WTC11 (cell line): ENCODE results near the gene SENP5. TPM values are rescaled to one million over a fixed set of nuclear protein-coding genes. Genes with fewer than 3 reads are reported as not detected.

Source experiments
- ATAC-seq: fragments of 200-7000 bp; cut with Tn5 transposase; 2 replicates; pipeline ENCODE4 v1.10.0; 2021; ENCODE audit warnings: mild to moderate bottlenecking, moderate library complexity
- CTCF ChIA-PET: fragments of 300-600 bp; sonication (Branson Sonifier 250); formaldehyde crosslinking; loops from one replicate; lab custom pipeline; 2021; ENCODE audit warnings: antibody characterized with exemption; lab: Charles Lee
- POLR2A ChIA-PET: fragments of 350-600 bp; sonication (Branson Sonifier 250); formaldehyde crosslinking; loops from one replicate; lab custom pipeline; 2021; ENCODE audit warnings: antibody characterized with exemption; lab: Charles Lee
- DNase-seq: peaks from one replicate; pipeline ENCODE4 v3.0.0; 2021; ENCODE audit warnings: low spot score
- H3K27ac Mint-ChIP-seq: 2 replicates; pipeline ENCODE4 v1.8.0; 2021; ENCODE audit warnings: mixed read lengths
- H3K27me3 Mint-ChIP-seq: 2 replicates; pipeline ENCODE4 v1.8.0; 2021; ENCODE audit warnings: low read depth, mild to moderate bottlenecking, moderate library complexity, mixed read lengths
- H3K36me3 Mint-ChIP-seq: 2 replicates; pipeline ENCODE4 v1.8.0; 2021; ENCODE audit warnings: mixed read lengths
- H3K4me1 Mint-ChIP-seq: 2 replicates; pipeline ENCODE4 v1.8.0; 2022; ENCODE audit warnings: mixed read lengths
- H3K4me3 Mint-ChIP-seq: 2 replicates; pipeline ENCODE4 v1.8.0; 2021; ENCODE audit warnings: mild to moderate bottlenecking, moderate library complexity, mixed read lengths
- H3K9me3 Mint-ChIP-seq: 2 replicates; pipeline ENCODE4 v1.8.0; 2021; ENCODE audit warnings: mixed read lengths
- ATF1 ChIP-seq: sonication (generic); formaldehyde crosslinking; IDR thresholded peaks from 2 replicates; pipeline ENCODE4 v1.8.1; 2023; ENCODE audit warnings: mild to moderate bottlenecking, moderate library complexity, missing genetic modification reagents
- ATF3 ChIP-seq: sonication (generic); formaldehyde crosslinking; conservative IDR thresholded peaks from 2 replicates; pipeline ENCODE4 v1.8.1; 2022; ENCODE audit warnings: mild to moderate bottlenecking, missing genetic modification reagents
- CDX4 ChIP-seq: fragments of 250-450 bp; sonication (Bioruptor Pico); IDR thresholded peaks from 2 replicates; pipeline ENCODE4 v1.9.0; 2021; ENCODE audit warnings: moderate library complexity, mild to moderate bottlenecking, inconsistent platforms, borderline replicate concordance
- CREB1 ChIP-seq: sonication (generic); formaldehyde crosslinking; IDR thresholded peaks from 2 replicates; pipeline ENCODE4 v1.8.0; 2023; ENCODE audit warnings: mild to moderate bottlenecking, missing genetic modification reagents
- ESRRA ChIP-seq: sonication (generic); formaldehyde crosslinking; IDR thresholded peaks from 2 replicates; pipeline ENCODE4 v1.8.1; 2022; ENCODE audit warnings: mild to moderate bottlenecking, missing genetic modification reagents, borderline replicate concordance
- FOXJ3 ChIP-seq: sonication (generic); formaldehyde crosslinking; IDR thresholded peaks from 2 replicates; pipeline ENCODE4 v1.9.0; 2021; ENCODE audit warnings: missing genetic modification reagents, mild to moderate bottlenecking, borderline replicate concordance
- FOXP1 ChIP-seq: sonication (generic); formaldehyde crosslinking; IDR thresholded peaks from 2 replicates; pipeline ENCODE4 v1.8.0; 2022; ENCODE audit warnings: missing genetic modification reagents, mild to moderate bottlenecking, moderate library complexity, borderline replicate concordance
- FOXP4 ChIP-seq: sonication (generic); formaldehyde crosslinking; IDR thresholded peaks from 2 replicates; pipeline ENCODE4 v1.8.0; 2022; ENCODE audit warnings: mild to moderate bottlenecking, missing genetic modification reagents
- HMGA2 ChIP-seq: fragments of 250-450 bp; sonication (Bioruptor Pico); IDR thresholded peaks from 2 replicates; pipeline ENCODE4 v1.4.0; 2021; ENCODE audit warnings: mild to moderate bottlenecking, moderate library complexity
- HMGXB4 ChIP-seq: sonication (generic); formaldehyde crosslinking; IDR thresholded peaks from 2 replicates; pipeline ENCODE4 v1.8.1; 2023; ENCODE audit warnings: mild to moderate bottlenecking, moderate library complexity, missing genetic modification reagents
- NR3C1 ChIP-seq: sonication (generic); formaldehyde crosslinking; conservative IDR thresholded peaks from 2 replicates; pipeline ENCODE4 v1.8.1; 2023; ENCODE audit warnings: low read depth, mild to moderate bottlenecking, missing genetic modification reagents
- OVOL2 ChIP-seq: fragments of 250-450 bp; sonication (Bioruptor Pico); IDR thresholded peaks from 2 replicates; pipeline ENCODE4 v1.9.0; 2021; ENCODE audit warnings: mild to moderate bottlenecking, borderline replicate concordance
- PRRX2 ChIP-seq: fragments of 250-450 bp; sonication (Bioruptor Pico); IDR thresholded peaks from 2 replicates; pipeline ENCODE4 v1.8.0; 2021; ENCODE audit warnings: mild to moderate bottlenecking
- RORB ChIP-seq: fragments of 250-450 bp; sonication (Bioruptor Pico); IDR thresholded peaks from 2 replicates; pipeline ENCODE4 v1.9.0; 2021; ENCODE audit warnings: mild to moderate bottlenecking
- SOX15 ChIP-seq: fragments of 250-450 bp; sonication (Bioruptor Pico); IDR thresholded peaks from 2 replicates; pipeline ENCODE4 v1.9.0; 2021; ENCODE audit warnings: mild to moderate bottlenecking
- SP1 ChIP-seq: sonication (generic); formaldehyde crosslinking; conservative IDR thresholded peaks from 2 replicates; pipeline ENCODE4 v1.8.1; 2022; ENCODE audit warnings: missing genetic modification reagents
- TCF7 ChIP-seq: sonication (generic); formaldehyde crosslinking; IDR thresholded peaks from 2 replicates; pipeline ENCODE4 v1.8.0; 2022; ENCODE audit warnings: mild to moderate bottlenecking, low read depth, missing genetic modification reagents, moderate library complexity
- TEAD4 ChIP-seq: sonication (generic); formaldehyde crosslinking; IDR thresholded peaks from 2 replicates; pipeline ENCODE4 v1.8.0; 2022; ENCODE audit warnings: mild to moderate bottlenecking, missing genetic modification reagents
- TP53 ChIP-seq: sonication (generic); formaldehyde crosslinking; IDR thresholded peaks from 2 replicates; pipeline ENCODE4 v1.8.1; 2023; ENCODE audit warnings: mild to moderate bottlenecking, missing genetic modification reagents
- ZBTB21 ChIP-seq: sonication (generic); formaldehyde crosslinking; IDR thresholded peaks from 2 replicates; pipeline ENCODE4 v1.8.1; 2023; ENCODE audit warnings: mild to moderate bottlenecking, missing genetic modification reagents, borderline replicate concordance
- ZNF121 ChIP-seq: sonication (generic); formaldehyde crosslinking; IDR thresholded peaks from 2 replicates; pipeline ENCODE4 v1.8.0; 2023; ENCODE audit warnings: missing genetic modification reagents
- ZNF396 ChIP-seq: fragments of 250-450 bp; sonication (Bioruptor Pico); IDR thresholded peaks from 2 replicates; pipeline ENCODE4 v1.8.0; 2021; ENCODE audit warnings: mild to moderate bottlenecking, moderate library complexity, borderline replicate concordance
- ZNF416 ChIP-seq: fragments of 250-450 bp; sonication (Bioruptor Pico); IDR thresholded peaks from 2 replicates; pipeline ENCODE4 v1.9.0; 2021; ENCODE audit warnings: mild to moderate bottlenecking, inconsistent platforms
- ZNF423 ChIP-seq: fragments of 250-450 bp; sonication (Bioruptor Pico); IDR thresholded peaks from 2 replicates; pipeline ENCODE4 v2.1.2; 2022; ENCODE audit warnings: mild to moderate bottlenecking, moderate library complexity
- ZSCAN18 ChIP-seq: fragments of 250-450 bp; sonication (Bioruptor Pico); IDR thresholded peaks from 2 replicates; pipeline ENCODE4 v2.1.2; 2022; ENCODE audit warnings: mild to moderate bottlenecking, moderate library complexity
- total RNA-seq: library from RNA; stranded (reverse); gene quantifications from 3 replicates; pipeline ENCODE4 v1.2.3, GENCODE V29; 2021
- TF ChIP-seq, protein P1 (sequence below): sonication (generic); formaldehyde crosslinking; IDR thresholded peaks from 2 replicates; pipeline ENCODE4 v1.8.1; 2022; ENCODE audit warnings: mild to moderate bottlenecking, missing genetic modification reagents, moderate library complexity, borderline replicate concordance
- TF ChIP-seq, protein P2 (sequence below): sonication (generic); formaldehyde crosslinking; IDR thresholded peaks from 2 replicates; pipeline ENCODE4 v1.8.0; 2022; ENCODE audit warnings: mild to moderate bottlenecking, missing genetic modification reagents
- TF ChIP-seq, protein P3 (sequence below): sonication (generic); formaldehyde crosslinking; IDR thresholded peaks from 2 replicates; pipeline ENCODE4 v1.8.0; 2022; ENCODE audit warnings: mild to moderate bottlenecking, missing genetic modification reagents

The SENP5 gene
- total RNA-seq, 1 experiment from 2014 or later = 30.8 TPM

DNA sequence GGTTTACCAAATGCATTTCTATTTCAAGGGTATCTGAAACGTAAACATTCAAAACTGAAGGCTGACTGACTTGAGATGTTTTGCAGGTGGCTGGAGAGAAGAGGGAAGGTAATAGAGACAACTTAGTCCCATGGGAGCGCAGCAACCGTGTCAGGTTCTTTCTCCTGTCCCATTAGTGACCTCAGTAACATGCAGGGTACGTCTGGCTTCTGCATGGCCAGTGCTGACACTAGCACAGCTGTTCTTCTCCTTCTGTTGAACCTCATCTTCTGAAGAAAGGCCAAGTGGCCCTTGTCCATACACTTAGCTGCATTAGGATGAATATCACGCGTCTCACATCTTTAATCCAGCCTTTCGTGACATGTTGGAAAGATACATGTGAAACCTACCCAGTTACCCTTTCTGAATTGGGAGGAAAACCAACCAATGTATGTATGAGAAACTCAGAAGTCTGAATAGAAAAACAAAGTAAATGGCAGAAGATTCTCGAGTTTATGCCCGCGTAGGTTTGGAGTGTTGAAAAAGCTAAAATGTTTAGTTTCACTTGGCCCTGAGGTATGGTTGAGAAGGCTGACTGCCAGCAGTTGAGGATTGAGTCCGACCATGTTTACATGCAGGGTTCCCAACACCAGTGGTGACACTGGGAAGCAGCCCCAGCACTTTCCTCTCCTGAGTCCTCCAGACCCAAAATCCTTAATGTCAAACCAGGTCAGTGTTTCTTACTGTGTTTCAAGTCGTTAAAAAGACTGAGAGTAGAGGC is 64.3 kb downstream of the SENP5 start:
- TF ChIP-seq, protein P1, sequence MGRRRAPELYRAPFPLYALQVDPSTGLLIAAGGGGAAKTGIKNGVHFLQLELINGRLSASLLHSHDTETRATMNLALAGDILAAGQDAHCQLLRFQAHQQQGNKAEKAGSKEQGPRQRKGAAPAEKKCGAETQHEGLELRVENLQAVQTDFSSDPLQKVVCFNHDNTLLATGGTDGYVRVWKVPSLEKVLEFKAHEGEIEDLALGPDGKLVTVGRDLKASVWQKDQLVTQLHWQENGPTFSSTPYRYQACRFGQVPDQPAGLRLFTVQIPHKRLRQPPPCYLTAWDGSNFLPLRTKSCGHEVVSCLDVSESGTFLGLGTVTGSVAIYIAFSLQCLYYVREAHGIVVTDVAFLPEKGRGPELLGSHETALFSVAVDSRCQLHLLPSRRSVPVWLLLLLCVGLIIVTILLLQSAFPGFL = no peak
- TF ChIP-seq, protein P2, sequence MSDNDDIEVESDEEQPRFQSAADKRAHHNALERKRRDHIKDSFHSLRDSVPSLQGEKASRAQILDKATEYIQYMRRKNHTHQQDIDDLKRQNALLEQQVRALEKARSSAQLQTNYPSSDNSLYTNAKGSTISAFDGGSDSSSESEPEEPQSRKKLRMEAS (CRISPR knock-in tag) = no peak
- TF ChIP-seq ZNF396 = no peak
- no peak for TF ChIP-seq PRRX2
- TF ChIP-seq TP53 = no peak
- TF ChIP-seq HMGXB4 (CRISPR knock-in tag) = no peak
- no peak for TF ChIP-seq ESRRA (CRISPR knock-in tag)
- no peak for TF ChIP-seq SOX15 (CRISPR knock-in tag)
- no peak for TF ChIP-seq FOXP1 (CRISPR knock-in tag)
- no peak for TF ChIP-seq SP1 (CRISPR knock-in tag)
- no peak for TF ChIP-seq ZBTB21
- no peak for TF ChIP-seq OVOL2
- TF ChIP-seq NR3C1 (CRISPR knock-in tag) = no peak
- no peak for TF ChIP-seq ZNF416 (CRISPR knock-in tag)
- no peak for TF ChIP-seq ATF3
- TF ChIP-seq FOXP4 = no peak
- TF ChIP-seq ZNF121 = no peak
- Mint-ChIP-seq H3K4me3 (no peak overlapping the region), H3K27me3 (no peaks in the 10 kb centered on the region), H3K9me3 (no peaks in the 10 kb centered on the region), H3K36me3 (peaks cover 50% of the 10 kb centered on the region), H3K27ac (no peak overlapping the region), H3K4me1 (peaks cover 13% of the 10 kb centered on the region)
- no peak for DNase-seq
- no peak for ATAC-seq
- POLR2A ChIA-PET = no interaction called here
- CTCF ChIA-PET = interaction anchor here (1.3 kb wide), 1 partner anchor 322 kb away, joined by 4 read pairs; no protein-coding TSS in a partner anchor

GRCh38 chr3:196932600-196932999 is 64.9 kb downstream of the SENP5 start:
- H3K9me3 Mint-ChIP-seq = no peaks in the 10 kb centered on the region
- no peaks in the 10 kb centered on the region for H3K27me3 Mint-ChIP-seq
- no peak overlapping the region for H3K4me3 Mint-ChIP-seq
- no peak overlapping the region for H3K27ac Mint-ChIP-seq
- ChIA-PET POLR2A (no interaction called here), CTCF (interaction anchor here (0.7 to 1.3 kb wide), 2 partner anchors 323 to 922 kb away, joined by 3 to 4 read pairs; no protein-coding TSS in a partner anchor)
- DNase-seq = no peak
- peaks cover 56% of the 10 kb centered on the region for H3K36me3 Mint-ChIP-seq
- TF ChIP-seq NR3C1 (CRISPR knock-in tag) (no peak), TEAD4 (CRISPR knock-in tag) (no peak), ZNF423 (CRISPR knock-in tag) (no peak), FOXJ3 (no peak), ATF1 (CRISPR knock-in tag) (no peak), RORB (no peak), TCF7 (CRISPR knock-in tag) (no peak), ZSCAN18 (CRISPR knock-in tag) (no peak), CDX4 (CRISPR knock-in tag) (no peak), CREB1 (CRISPR knock-in tag) (no peak), HMGA2 (CRISPR knock-in tag) (no peak)
- TF ChIP-seq, protein P3, sequence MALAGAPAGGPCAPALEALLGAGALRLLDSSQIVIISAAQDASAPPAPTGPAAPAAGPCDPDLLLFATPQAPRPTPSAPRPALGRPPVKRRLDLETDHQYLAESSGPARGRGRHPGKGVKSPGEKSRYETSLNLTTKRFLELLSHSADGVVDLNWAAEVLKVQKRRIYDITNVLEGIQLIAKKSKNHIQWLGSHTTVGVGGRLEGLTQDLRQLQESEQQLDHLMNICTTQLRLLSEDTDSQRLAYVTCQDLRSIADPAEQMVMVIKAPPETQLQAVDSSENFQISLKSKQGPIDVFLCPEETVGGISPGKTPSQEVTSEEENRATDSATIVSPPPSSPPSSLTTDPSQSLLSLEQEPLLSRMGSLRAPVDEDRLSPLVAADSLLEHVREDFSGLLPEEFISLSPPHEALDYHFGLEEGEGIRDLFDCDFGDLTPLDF = no peak
- TF ChIP-seq, protein P2 (CRISPR knock-in tag) = no peak
- ATAC-seq = no peak
- peaks cover 9% of the 10 kb centered on the region for H3K4me1 Mint-ChIP-seq
